Sigmoid colon (tissue), 4 donors: ENCODE measurements around the gene EHD1.

ENCODE experiments used
- EP300 ChIP-seq, 4 donors: sonication (generic); formaldehyde crosslinking; IDR thresholded peaks; one replicate each; pipeline ENCODE4 v1.6.1; 2017; ENCODE audit warnings: antibody characterized with exemption in 4 of 4
- POLR2A ChIP-seq, 2 donors: fragments of 450-650 bp; IDR thresholded peaks; one replicate each; pipeline ENCODE4 v1.6.1; 2016; ENCODE audit warnings: antibody characterized with exemption in 2 of 2, mild to moderate bottlenecking in 2 of 2, moderate library complexity in 2 of 2
- TF ChIP-seq, protein P1 (sequence below), 4 experiments: fragments of 450-650 bp in 3 of 4; fragments of 200-600 bp in 1 of 4; IDR thresholded peaks; one replicate each; pipeline ENCODE4 v1.5.1; 2016 to 2019; ENCODE audit warnings: antibody characterized with exemption in 4 of 4, mild to moderate bottlenecking in 3 of 4, moderate library complexity in 2 of 4

DNA sequence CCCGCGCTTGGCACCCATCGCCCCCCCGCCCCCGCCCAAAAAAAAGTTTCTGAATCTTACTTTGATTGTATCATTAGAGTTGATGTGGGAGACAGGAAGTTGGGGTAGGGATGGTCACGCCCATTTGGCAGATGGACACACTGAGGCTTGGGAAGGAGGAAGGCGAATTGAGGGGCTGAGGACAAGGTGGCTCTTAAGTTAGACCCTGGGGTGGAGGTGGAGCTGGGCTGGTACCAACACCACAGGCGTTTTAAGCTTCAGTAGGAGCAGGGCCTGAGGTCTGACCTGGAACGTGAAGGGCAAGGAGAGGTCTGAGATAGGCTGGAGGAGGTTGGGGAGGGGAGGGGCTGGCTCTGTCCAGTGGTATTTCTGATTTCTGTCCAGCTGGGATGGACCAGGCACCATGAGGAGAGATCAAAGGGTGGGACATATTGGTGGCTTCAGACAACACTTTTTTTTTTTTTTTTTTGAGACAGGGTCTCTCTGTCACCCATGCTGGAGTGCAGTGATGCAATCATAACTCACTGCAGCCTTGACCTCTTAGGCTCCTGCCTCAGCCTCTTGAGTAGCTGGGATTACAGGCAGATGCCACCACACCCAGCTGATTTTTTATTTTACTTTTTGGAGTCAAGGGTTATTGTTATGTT, 33.2 kb downstream of the EHD1 start:
- TF ChIP-seq, protein P1, sequence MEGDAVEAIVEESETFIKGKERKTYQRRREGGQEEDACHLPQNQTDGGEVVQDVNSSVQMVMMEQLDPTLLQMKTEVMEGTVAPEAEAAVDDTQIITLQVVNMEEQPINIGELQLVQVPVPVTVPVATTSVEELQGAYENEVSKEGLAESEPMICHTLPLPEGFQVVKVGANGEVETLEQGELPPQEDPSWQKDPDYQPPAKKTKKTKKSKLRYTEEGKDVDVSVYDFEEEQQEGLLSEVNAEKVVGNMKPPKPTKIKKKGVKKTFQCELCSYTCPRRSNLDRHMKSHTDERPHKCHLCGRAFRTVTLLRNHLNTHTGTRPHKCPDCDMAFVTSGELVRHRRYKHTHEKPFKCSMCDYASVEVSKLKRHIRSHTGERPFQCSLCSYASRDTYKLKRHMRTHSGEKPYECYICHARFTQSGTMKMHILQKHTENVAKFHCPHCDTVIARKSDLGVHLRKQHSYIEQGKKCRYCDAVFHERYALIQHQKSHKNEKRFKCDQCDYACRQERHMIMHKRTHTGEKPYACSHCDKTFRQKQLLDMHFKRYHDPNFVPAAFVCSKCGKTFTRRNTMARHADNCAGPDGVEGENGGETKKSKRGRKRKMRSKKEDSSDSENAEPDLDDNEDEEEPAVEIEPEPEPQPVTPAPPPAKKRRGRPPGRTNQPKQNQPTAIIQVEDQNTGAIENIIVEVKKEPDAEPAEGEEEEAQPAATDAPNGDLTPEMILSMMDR (IDR thresholded peaks at IDR 0.05) = no peak
- TF ChIP-seq POLR2A (IDR thresholded peaks at IDR 0.05) (no peak), EP300 (IDR thresholded peaks at IDR 0.05) (no peak)
